GM19351 (cell line): ENCODE measurements around the gene CYTL1.
"Not testable (repeated sequence)": the region's sequence is repeated elsewhere in the genome, so short reads cannot be mapped to it uniquely, and the experiment has no call there.

Source experiments
- ATAC-seq: cut with Tn5 transposase; IDR thresholded peaks from one replicate; pipeline ENCODE4 v1.9.1; 2021; ENCODE audit warnings: mild to moderate bottlenecking, moderate library complexity; ENCODE audit not compliant: unreplicated experiment

The CYTL1 gene, protein sequence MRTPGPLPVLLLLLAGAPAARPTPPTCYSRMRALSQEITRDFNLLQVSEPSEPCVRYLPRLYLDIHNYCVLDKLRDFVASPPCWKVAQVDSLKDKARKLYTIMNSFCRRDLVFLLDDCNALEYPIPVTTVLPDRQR

DNA sequence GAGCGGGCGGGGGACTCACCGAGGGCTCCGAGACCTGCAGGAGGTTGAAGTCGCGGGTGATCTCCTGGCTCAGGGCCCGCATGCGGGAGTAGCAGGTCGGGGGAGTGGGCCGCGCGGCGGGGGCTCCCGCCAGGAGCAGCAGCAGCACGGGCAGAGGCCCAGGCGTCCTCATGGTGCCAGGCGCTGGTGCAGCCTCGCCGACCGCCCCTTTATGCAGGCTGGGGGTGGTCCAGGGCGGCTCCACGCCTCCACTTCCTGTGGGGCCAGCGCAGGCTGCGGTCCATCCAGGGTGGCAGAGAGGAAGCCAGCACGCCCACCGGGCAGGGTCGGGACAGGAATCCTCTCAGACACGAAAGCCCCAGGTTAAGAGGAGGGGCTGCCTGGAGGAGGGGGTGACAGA lies at the start of gene CYTL1:
CYTL1 (minus strand) TSS at position 185 of the 400 bp plus-strand sequence; CDS start at position 172, 13 bp downstream.
- no peak for ATAC-seq

DNA sequence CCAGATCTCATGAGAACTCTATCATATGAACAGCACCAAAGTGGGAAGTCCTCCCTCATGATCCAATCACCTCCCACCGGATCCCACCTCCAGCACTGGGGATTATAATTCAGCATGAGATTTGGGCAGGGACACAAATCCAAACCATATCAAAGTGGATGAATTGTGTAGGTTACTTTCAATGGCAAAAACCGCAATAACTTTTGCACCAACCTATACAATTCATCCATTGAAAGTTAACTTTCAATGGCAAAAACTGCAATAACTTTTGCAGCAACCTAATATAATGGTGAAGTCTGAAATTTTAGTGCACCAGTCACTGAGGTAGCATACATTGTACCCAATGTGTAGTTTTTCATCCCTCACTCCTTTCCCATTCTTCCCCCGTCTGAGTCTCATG lies 48.6 kb upstream of the CYTL1 start:
- ATAC-seq, result no peak

DNA sequence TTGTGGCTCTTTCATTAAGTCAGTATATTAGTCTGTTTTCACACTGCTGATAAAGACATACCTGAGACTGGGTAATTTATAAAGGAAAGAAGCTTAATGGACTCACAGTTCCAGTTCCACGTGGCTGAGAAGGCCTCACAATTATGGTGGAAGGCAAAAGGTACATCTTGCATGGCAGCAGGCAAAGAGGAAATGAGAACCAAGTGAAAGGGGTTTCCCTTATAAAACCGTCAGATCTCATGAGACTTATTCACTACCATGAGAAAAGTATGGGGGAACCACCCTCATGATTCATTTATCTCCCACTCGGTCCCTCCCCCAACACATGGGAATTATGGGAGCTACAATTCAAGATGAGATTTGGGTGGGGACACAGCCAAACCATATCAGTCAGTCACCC lies 47.7 kb upstream of the CYTL1 start:
- not testable (repeated sequence) for ATAC-seq

DNA sequence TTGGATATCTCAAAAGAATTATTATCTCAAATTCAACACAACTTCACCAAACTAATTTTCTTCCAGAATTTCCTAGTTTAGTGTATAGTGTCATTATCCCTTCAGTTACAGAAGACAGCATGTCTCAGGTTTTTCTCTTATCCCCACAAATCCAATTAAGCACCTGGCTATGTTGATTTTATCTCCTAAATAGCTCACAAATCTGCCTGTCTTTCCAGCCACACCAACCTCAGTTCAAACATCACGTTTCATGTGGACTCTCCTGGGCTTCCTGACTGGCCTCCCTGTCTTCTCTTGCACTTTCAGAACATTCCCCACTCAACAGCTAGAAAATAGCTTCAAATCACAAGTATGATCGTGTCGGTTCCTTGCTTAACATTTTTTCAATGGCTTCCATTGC lies 46.8 kb upstream of the CYTL1 start:
- ATAC-seq, result no peak

DNA sequence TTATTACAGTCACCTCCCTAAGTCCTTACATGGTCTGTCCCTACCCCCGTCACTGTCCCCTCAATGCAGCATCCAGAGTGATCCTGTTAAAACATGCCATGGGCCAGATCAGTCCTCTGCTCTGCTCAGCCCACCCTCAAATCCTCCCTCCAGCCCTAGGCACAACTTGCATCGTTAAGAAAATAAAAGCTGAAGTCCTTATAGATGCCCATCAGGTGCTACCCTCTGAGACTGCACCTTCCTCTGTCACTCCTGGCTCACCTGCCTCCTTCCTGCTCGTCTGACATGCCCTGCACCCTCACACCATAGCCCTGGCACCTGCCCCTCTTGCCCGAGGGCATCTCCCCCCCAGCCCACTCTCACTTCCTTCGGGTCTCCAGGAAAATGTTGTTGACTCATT lies 36.2 kb upstream of the CYTL1 start:
- no peak for ATAC-seq

DNA sequence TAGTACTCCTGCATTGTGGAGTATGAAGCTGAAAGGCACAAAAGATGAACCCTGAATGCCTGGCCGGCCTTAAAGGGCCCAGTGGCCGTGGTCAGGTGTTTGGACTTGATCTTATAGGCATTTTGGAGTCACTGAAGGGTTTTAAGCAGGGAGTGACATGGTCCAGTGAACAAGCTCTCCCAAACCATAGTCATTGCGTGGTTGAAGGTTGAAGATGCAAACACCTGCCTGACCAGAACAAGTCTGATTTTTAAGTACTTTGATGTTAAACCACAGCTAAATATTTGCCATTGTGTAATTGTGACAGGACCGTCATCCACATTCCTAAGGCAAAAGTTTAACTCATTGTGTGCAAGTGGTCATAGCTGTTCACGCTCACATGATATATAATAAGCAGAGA lies 35.3 kb upstream of the CYTL1 start:
- ATAC-seq, result no peak

DNA sequence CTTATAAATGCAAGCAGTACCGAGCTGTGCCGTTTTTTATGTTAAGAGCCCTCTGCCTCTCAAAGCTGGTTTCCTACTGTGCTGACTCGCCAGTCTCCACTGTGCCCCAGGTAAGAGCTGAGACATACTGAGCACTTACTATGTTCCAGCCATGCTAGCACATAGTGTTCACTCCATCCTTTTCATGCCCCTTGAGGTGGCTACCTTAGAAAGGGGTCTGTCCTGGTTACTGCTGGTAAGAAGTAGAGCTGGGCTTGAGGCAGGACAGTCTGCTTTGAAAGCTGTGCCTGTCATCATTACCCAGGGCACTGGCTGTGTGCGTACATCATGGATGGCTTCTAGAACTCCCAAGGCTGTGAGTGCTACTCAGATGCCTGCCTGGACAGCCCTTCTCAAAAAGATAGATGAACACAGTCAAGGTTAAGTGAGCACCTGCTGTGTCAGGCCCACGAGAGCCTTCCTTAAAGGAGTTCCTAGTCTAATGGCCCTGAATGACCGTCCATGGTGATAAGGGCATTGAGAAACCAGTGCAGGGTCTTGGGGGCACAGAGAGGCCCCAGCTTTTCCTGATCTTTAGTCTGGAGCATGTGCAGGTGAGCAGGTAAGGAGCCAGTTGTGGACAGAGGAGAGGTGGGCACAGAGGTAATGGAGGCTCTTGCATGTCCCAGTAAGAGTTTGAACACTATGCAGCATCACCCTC lies 33.6 kb upstream of the CYTL1 start:
- no peak for ATAC-seq

DNA sequence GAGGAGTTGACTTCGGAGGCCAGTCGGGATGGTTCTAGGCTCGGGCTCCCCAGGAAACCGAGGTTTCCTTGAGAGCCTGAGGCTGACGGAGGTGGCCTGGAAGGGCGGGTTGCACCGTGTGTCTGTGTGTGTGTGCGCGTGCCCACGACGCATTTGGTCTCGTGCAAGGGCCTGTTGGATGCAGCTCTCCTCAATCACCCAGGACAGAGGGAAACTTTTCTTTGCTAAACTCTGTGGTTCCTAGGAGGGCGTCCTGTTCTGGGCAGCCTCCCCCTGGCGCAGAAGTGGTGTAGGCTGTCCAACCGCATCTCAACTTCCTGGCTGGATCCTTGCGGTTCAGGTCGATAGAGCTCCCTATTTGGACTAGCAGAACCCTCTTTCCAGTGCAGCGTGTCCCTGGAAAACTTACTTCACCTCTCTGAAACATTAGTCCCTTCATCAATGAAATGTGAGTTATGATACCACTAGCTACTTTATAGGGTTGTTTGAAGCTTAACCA lies 33.0 kb upstream of the CYTL1 start:
- ATAC-seq, result no peak

DNA sequence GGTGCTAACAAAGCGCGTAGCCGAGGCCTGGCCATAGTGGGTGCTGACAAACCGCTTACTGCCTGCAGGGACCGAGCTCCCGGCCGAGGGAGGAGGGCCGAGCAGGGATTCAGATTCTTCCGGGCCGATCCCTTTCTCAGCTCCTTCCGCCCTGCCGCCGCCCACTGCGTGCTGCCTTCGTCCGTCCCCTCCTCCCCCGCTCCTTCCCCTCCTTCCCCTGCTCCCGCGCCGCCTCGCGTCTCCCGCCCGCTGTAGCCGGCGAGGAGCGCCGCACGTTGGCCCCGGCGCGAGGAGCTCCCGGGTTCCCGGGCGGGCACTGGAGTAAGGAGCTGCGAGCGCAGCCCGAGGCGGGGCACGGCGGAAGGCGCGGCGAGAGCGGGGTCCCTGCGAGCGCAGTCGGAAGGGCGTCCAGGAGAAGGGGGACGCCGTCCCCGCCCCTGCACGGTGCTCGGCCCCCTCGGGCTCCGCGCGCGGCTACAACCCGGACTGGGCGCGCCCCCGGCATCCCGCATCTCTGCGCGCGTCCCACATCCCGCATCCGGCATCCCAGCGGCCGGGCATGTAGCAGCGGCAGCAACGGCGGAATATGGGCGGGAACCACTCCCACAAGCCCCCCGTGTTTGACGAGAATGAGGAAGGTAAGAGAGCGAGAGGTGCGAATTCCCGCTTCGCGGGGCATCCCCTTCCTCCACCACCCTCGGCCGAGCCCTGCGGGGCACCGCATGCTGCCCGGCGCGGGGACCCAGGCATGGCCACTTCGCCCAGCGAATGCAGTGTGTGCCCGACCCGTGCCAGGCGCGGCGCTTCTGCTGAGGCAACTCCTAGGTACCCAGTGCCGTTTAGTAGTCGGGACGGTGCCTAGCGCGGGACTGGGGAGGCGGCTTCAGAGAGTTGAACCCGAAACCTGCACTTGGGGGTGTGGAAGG lies 32.3 kb upstream of the CYTL1 start, which contains the start of gene STK32B:
STK32B (plus strand) TSS at position 203 of the 926 bp plus-strand sequence.
- no peak for ATAC-seq

DNA sequence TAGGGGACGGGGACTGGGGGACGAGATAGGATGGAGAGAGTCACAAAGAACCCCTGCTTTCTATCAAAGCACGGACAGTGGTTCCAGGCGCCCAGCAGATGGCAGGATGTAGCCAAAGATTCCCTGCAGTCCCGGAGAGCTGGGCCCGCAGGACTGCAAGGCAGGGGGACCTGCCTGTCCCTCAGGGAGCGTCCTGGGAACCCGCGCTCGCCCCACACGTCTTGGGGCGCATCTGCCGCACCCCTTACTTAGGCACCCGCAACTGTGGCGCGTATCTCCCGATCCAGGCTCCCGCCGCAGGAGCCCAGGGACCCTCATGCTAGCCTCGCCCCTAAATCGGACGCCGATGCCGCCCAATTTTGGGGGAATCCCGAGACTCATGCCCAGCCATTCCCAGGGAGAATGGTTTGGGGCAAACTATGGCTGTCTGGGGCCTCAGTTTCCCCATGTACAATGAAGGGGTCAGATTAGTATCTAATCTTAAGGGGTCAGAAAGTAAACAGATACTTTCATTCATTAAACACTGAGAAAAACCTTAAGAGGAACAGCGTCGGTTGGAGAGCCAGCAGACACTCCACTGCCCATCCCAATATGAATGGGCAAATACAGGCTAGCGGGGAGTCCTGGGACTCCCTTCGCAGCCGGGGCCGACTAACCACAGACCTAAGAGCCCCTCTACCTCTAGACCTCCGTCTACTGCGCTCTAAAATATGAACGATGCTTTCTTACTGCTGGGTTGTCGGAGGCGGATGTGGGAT lies 31.4 kb upstream of the CYTL1 start:
- peak; percentile 55 for ATAC-seq

DNA sequence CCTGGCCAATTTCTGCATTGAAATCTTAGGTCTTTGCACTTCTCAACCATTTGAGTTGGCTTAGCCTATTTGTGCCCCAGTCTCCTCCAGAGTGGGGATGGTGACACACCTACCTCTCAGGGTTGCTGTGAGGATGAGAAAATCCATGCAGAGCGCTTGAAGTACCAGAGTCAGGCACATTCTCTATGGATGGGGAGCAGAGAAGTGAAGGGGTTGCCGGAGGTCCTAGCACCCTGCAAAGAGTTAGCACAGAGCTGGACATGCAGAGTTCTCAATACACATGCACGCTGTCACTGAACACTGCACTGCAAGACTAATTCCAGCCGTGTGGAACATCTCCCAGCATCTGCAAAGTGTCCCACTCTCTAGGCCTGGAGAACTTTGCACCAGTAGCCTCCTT lies 29.5 kb upstream of the CYTL1 start:
- ATAC-seq, result no peak

DNA sequence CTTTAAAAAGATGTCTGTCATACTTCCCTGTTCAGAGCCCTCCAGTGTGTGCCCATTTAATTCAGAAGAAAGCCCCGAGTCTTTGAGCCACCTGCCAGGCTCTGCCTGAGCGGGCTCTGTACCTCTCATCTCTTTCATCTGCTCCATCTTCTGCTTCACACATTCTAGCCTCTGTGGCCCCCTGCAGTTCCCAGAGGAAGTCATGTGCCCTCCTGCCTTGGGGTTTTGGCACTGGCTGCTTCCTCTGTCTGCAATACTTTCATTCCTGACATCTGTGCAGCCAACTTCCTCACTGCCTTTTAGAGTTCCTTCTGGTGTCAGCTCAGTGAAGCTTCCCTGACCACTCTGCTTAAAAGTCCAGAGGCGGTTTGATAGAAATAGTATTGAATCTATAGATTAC lies 25.8 kb upstream of the CYTL1 start:
- ATAC-seq, result no peak

DNA sequence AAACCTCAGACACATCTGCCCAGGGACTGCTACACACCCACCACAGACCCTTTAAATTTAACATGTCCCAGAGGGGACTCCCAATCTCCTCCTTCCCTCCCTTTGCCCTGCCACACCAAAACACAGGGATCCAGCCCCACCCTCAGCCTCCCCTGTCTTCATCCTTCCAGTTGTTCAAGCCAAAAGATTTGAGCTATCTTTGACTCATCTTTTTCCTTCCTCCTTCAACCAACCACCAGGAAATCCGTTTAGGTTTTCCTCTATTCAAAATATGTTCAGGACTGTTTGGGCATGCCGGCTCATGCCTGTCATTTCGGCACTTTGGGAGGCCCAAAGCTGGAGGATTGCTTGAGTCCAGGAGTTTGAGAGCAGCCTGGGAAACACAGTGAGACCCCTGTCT lies 25.1 kb upstream of the CYTL1 start:
- ATAC-seq, result no peak

DNA sequence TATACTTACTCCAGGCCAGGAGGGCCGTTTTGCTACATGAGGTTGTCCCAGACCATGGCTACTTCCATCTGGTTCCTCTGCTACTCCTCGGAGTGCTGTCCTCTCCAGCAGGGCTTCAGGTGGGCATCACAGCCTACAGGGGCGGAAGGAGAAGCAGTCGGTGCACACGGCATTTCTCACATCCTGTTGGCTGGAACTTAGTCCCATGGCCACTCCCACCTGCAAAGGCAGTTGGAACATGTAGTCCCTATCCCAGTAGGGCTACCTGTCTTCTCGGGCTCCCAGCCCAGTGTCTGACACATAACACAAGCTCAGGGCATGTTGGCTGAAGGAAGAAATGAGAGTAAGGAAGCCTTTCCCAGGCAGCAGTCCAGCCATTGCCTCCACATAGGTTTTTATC lies 24.3 kb upstream of the CYTL1 start:
- ATAC-seq, result no peak

DNA sequence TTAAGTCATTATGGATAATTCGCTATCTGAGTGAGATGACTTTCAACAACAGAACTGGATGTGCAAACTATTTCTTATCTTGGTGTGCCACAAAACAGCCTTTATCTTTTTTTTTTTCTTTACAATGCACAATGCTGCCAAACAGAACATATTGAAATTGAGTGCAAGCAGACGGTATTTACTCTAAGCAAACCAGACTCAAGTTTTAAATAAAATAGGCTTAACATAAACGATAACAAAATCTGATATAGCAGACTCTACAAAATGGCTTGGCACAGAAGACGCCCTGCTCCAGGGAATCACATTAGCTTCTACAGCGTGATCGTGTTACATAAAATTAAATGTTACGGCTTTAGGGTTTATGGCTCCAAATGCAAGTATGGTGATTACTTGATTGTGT lies 22.4 kb upstream of the CYTL1 start:
- no peak for ATAC-seq

DNA sequence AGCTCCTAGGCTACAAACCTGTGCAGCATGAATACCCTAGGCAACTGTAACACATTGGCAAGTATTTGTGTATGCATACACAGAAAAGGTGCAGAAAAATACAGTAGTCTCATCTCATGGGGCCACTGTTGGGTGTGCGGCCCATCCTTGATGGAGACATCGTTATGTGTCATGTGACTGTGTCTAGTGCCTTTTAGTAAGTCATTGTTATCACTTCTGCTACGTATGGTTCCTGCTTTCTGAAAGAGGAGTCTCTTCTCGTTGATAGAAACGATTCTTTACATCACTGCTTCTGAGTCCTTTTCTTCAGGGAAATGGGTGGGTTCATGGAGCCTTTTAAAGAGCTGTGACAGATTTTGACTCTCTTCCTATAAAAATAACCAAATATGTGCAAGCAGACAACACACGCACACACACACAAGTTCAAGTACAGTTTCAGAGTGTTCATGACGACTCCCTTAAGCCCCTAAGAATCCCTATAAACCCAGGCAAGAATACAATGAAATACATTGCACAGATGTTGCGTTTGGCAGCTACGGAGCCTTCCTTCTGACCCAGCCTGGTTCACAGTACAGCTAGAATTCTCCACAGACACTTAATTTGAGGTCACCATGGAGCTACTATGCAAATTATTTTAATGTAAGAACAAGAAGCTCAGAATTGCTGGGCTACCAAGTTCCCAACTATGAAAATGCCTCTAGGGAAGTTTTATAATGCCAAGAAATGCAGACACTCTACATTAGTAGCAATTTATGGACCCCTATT lies 21.8 kb upstream of the CYTL1 start:
- no peak for ATAC-seq

DNA sequence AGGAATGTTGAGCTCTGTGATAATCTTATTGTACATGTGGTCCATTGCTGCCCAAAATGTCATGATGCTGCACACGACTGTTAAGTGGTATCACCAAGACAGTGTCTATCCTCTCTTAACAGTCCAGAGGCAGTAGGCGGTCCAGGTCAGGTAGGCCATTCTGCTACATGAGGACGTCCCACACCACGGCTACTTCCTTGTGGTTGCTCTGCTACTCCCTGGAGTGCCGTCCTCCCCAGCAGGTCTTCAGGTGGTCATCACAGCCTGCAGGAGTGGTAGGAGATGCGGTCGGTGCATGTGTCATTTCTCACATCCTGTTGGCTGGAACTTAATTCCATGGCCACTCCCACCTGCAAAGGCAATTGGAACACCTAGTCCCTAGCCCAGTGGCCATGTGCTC lies 20.5 kb upstream of the CYTL1 start:
- no peak for ATAC-seq

DNA sequence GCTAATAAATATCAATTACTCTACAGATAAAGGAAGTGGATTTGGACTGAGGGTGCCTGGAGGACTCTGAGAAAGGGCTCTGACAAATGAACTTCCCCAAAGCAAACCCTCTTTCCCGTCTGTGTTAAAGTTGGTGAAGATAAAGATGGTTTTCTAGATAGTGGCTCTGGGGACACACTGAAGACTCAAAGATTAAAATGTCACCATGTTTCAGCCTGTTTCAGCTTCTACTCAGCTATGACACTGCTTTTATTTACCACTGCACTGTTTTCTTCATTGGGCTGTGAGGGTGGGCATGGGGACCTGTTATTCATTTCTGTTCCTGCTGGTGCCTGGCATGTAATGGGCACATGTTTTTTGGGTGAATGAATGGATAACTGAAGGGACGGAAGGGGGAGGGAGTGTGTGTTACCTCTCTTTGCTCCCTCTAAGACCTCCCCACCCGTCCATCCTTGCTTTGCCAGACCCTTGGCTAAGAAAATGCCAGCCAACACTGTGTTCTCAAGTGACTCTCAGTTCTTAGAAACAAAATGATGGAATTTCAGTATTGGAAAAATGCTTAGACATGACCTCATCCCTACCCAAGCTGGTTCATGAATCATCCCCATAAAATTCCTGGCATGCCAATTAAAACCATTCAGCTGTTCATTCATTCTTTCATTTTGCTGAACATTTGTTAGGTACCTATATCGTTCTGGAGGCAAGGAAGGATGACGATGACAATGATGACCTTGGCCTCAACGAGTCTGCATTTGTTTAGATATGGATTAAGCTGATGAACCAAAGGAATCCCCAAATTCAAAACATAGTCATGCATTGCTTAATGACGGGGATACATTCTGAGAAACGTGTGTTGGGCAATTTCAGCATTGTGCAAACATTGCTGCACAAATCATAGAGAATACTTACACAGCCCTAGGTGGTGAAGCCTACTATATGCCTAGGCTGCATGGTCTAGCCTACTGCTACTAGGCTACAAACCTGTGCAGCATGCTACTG lies 18.6 kb upstream of the CYTL1 start:
- no peak for ATAC-seq

DNA sequence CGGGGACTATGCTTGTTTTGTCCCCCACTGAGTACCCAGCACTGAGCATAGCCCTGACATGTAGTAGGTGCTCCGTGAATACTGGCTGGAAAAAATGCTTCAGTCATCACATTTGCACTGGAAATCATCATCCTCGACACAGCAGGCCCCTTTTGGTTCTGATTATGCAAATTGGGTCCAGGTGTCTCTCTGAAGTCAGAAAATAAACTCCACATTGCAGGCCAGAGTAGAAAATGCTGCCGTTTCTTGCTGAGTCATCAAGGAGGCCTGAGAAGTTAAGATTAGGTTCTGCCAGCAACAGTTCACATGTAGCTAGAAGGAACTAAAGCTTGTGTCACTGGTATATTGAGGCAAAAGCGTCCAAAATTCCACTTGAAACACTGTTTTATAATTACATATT lies 17.0 kb upstream of the CYTL1 start:
- ATAC-seq, result no peak
